HG03175 (cell line): ENCODE data around the gene RBMS3.
"Not testable (repeated sequence)": the region's sequence is repeated elsewhere in the genome, so short reads cannot be mapped to it uniquely, and the experiment has no call there.

Source experiments
- ATAC-seq: cut with Tn5 transposase; IDR thresholded peaks from one replicate; pipeline ENCODE4 v1.9.1; 2021; ENCODE audit warnings: mild to moderate bottlenecking, moderate library complexity; ENCODE audit not compliant: unreplicated experiment

Gene RBMS3

DNA sequence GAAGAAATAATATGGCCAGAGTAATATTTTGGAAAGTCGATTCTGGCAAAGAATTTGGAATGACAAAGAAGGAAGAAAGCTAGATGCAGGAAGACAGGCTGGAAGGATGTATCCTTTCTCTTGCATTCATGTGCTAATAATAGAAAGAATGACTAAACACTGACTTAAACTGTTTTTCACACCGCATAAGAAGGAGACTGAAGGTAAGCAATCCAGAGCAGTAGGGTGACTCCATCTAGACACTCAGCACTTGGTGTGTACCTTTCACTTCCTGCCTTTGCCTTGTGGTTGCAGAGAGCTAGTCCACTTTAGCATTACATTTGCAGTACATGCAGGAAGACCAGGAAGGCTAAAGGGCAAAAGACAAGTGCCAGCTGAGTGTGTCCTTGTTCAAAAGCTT lies 234.6 kb downstream of the RBMS3 start:
- ATAC-seq, result peak; percentile 66

DNA sequence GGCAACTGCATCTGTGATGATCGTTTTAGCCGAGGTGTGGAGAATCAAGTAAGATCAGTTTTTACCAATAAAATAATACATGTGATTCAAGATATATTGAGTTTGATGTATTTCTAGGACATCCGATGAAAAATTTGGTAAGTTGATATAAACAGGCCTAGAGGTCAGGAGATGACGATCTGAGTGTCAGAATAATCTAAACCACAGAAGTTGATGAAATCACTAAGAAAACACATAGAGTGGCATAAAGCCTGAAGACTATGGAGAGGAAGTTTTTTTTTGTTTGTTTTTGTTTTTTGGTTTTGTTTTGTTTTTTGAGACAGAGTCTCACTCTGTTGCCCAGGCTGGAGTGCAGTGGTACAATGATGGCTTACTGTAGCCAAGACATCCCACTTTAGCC lies 235.3 kb downstream of the RBMS3 start:
- ATAC-seq, result no peak

DNA sequence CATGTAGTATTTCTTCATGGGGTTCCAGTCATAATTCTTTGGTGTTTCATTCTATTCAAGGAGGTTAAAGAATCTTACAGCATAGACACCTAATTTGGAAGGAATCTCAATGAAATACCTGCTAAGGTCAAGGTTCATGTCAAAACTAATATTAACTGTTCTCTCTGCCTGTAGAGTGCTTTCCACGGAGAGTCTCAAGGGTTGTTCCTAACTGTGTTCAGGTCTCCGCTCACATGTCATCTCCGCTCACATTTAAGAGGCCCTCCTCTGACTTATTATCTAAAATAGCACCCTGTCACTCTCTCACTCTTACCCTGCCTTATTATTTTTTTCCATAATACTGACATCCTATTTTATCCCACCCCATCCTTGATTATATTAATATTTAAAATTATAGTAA lies 239.9 kb downstream of the RBMS3 start:
- ATAC-seq, result no peak

DNA sequence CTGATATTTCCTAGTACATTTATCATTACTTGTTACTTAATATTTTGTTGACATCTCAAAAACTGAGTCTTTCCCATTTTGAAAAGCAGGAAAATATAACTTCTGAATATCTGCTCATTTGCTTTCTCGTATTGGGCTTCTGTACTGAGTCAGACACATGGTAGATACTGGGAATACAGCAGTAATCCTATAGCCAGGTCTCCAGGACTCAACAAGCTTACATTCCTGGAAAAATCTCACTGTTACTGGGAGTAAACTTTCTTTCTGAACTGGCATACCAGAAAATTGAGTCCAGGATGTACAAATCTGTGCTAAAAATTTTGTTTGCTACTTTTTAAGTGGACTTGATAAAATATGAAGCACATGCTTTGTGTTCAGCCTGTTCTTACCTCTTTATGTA lies 240.4 kb downstream of the RBMS3 start:
- no peak for ATAC-seq

DNA sequence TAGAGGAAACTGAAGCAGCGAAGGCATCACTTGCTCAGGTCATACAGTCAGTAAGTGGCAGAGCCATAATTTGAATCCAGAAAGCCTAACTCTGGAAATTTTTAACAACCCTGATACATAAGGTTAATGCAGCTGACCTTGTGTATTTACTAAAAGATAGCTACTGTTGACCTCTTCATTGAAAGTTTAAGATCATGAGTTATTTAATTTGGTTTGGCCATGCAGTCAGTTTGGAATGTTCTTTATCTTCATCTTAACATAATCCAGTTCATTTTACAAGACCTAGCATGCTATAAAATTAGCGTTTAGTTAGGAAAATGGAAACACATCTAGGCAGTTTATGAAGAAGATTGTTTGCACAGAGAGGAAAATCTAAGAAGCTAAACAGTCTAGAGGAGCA lies 240.9 kb downstream of the RBMS3 start:
- no peak for ATAC-seq

DNA sequence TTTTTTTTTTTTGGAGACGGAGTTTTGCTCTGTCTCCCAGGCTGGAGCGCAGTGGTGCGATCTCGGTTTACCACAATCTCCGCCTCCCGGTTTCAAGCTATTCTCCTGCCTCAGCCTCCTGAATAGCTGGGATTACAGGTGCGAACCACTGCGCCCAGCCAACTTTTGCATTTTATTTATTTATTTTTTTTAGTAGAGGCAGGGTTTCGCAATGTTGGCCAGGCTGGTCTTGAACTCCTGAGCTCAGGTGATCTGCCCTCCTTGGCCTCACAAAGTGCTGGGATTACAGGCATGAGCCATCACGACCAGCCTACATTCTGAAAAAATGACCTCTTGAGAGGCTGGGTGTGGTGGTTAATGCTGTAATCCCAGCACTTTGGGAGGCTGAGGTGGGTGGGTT lies 243.6 kb downstream of the RBMS3 start:
- ATAC-seq, result not testable (repeated sequence)

DNA sequence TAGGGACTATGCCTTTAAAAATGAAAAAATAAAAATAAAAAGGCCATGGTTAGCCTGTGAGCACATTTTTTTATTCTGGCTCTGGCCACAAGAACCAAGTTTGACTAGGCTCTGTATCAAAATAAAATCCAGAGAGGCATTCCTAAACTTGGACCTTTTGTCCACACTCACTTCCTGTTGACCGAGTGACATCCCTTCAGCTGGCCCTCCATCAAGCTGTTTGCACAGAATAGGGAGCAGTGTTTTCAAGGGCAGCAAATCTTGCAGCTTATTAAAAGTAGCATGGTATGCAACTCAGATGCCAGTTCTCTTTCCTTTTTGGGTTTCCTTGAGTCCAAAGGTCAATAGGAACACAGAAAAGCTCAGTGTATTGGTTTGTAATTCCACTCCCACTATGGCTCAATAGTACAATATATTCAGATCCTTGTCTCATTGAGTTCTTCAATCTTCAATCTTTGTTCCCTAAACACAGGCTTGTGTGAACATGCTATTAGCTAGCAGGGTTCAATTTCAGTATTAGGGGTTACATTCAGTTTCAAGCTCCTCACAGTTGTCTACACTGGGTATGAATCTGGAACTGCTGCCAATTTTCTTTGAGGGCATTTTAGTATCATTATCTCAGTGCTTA lies 244.5 kb downstream of the RBMS3 start:
- no peak for ATAC-seq

DNA sequence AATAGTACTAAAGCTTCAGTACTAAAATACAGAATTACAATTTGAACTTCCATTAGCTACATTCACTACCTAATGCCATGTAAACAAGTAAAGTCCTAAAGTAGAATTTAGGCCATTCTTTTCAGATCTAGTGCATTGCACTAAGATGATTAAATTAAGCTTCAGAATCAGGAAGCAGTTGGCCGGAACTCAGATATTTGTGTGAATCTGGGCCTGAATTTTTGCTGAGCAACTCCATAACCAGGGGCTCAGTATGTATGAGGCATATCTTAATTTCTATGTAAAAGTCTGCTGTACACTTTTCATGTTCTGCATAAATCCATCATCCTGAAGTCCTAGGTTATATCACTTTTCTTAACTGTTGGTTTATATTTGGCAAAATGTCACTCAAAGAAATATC lies 246.4 kb downstream of the RBMS3 start:
- no peak for ATAC-seq

DNA sequence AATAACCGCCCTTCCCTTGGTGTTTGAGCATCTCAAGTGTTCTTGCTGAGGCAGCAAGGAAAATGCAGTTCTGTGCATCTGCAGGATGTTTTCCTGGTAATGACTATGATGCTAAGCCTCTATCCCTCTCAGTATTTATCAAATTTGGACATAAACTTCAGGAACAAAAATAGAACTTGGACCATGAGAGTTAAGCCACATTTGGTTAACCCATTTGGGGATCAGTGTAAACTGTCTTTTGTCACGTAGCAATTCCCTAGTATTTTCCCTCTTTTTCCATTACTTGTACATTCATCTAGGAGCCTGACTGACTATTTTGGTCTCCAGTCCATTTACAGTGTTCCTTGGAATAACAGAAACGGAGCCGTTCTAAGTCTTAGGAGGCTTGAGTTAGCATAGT lies 250.8 kb downstream of the RBMS3 start:
- ATAC-seq, result no peak

DNA sequence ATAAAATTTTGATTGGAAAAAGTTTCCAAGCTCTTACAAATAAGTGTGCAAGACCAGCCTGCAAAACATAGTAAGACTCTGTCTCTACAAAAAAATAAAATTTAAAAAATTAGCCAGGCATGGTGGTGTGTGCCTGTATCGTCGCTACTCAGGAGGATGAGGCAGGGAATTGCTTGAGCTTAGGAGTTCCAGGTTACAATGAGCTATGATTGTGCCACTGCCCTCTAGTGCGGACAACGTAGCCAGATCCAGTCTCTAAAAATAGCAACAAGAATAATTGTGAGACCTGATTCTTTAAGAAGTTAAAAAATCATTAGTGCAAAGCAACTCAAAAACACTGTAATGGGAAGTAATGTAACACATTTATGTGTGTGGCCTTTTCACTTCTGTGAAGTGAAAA lies 251.6 kb downstream of the RBMS3 start:
- ATAC-seq, result no peak

DNA sequence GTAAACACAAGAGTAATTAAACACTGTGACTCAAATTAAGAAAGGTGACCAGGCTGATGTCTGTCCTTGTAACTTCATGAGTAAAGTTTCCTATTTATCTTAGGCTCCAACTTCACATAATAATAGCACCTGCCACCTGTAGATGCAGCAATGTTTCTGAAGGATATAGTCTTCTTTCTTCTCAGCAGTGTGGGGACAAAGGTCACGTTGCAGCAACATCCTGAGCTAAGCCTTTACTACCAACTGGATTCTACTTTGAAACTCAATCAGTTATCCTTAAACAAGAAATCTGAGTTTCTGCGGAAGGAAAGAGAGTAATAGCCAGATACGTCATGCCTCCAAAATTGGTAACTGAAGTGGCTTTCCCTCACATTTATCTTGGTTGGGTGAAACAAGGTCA lies 253.1 kb downstream of the RBMS3 start:
- ATAC-seq, result no peak

DNA sequence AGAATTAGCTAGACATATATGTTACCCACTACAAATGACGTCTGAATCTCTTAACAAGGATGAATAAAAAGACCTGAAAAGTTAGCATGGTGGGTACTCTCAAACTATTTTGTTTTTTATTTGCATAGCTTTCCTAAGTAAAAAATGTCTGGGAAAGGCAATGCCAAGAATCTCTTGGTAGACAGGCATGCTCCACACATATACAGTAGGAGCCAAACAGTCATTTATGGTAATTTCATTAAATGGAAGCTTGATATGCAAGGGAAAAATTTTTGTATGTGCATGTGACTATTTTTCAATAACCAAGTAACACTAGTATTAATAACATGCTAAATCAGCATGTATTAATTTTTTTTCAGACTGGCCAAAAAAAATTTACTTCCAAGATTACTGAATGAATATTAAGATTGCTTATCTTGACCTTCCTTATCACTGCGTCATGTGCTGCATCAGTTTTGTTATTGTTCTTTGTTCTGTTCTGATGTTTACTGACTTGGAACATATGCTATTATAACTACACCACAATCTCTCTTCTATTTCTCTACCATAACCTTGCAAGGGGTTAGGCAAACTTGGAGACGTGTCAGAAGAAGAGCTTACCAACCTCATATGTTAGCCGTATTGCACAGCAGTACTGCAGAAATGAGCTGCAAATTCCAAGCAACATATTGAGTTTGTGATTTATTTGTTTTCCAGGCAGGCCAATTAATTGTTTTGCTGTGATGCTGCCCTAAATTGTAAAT lies 255.3 kb downstream of the RBMS3 start:
- ATAC-seq, result no peak

DNA sequence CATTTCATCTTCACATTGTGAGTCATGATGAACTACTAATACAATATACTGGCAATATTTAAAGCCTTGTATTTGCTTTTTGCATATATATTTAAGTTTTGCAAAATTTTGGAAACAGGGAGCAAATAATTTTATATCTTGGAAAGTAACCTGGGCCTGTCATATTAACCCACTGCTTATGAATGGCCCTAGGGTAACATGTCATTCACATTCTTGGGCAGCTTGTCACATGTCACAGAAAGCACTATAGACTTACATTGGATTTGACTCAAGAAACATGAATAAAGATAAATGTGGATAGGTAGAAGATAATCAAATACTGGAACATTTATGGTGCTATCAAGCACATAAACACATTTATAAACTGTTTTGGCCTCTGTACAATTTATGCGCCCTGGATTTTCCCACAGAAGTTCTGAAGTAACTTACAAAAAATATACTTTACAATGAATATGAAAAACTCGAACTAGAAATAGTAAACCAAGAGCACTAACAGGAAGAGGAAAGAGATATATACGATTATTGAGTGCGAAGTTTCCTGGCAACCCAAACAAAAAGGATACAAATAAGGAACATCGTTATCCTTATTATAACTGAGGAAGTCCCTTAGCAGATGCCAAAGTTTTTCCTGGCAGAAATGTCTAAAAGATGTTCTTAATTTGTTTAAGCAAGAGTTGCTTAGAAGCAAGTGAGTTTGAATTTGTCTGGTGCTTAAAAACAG lies 257.2 kb downstream of the RBMS3 start:
- no peak for ATAC-seq

DNA sequence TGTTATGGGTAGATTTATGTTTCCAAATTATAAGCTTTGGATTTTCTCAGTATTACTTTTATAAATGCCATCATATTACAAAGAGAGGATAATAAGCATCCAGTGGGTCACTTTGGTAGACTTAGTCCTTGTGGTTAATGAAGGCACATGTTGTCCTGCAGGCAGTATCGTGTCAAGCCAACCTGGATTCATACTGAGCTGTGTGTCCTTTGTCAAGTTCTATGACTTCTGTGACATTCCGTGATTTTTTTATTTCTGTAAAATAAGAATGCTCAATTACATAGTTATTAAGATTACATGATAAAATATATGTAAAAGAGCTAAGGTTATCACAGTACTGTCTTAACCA lies 257.7 kb downstream of the RBMS3 start:
- no peak for ATAC-seq

DNA sequence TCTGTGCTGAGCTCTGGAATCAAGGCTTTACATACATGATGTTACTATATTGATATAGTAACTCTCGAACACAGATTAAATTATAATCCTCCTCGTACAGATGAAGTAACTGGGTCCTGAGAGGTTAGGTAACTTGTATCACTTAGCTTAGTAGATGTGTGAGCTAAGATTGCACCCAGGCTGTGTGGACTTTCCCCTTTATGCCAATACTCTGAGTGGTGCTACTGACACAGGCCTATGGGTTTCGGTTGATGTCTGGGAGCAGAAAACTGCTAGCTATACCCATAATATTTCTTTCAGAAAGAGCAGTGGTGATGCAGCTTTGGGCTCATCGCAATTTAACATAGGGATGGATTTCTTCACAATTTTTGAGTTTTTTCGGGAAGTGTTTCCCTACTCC lies 259.7 kb downstream of the RBMS3 start:
- ATAC-seq, result no peak

DNA sequence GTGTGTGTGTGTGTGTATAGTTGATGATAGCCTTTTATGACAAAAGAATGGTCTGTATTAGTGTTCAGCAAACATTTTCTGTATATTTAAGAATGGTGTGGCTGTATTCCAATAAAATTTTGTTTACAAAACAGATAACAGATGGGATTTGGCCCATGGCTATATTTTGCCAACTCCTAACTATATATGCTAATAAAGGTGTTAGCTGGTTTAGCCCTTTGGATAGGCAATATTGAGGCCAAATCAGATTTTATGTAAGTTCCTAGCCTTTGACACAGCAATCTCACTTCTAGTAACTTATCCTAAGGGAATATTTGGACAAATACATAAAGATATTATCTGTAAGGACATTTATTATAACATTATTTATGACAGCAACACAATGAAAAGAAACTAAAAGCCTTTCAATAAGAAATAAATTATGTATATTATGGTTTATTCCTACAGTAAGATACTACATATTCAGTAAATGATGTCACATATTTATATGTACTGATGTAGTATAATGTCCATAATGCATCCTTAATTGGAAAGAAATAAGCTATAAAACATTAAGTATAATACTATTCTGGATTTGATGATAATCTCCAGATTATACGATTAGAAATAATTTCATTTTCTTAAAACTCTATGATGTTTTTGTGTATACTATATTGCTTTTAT lies 264.0 kb downstream of the RBMS3 start:
- ATAC-seq, result no peak

DNA sequence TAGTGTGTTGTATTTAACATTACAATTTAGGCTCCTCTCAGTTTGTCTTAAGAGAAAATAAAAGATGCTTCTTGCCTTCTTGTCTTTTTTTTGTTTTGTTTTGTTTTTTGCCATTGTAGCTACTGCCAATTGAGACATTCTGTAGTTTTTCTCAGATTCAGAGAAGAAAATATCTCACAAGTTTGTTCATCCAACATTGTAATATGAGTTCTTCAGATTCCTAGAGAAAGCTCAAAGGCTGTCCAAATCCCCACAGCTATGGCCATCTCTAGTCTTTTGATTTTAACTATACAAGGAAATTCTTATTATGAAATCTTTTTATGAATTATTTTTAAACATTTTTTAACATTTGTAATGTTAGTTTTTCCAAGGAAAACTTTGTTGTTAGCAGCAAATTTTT lies 264.7 kb downstream of the RBMS3 start:
- no peak for ATAC-seq

DNA sequence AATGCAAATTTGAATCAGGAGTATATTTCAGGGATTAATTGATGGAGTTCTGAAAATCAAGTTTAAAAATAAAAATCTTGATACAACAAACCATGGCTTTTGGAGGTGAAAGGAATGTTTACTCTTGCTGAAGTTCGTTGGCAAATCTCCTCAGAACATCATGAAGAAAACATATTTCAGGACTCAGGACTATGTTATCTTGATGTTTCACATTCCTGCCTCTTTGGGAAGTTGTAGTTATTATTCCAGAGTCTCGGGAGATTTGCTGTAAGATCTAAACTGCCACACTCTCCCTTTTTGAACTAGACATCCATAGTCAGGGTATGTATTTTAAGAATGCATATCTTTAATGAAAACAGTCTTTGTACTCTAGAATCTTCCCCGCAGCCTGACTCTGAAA lies 271.2 kb downstream of the RBMS3 start:
- no peak for ATAC-seq

DNA sequence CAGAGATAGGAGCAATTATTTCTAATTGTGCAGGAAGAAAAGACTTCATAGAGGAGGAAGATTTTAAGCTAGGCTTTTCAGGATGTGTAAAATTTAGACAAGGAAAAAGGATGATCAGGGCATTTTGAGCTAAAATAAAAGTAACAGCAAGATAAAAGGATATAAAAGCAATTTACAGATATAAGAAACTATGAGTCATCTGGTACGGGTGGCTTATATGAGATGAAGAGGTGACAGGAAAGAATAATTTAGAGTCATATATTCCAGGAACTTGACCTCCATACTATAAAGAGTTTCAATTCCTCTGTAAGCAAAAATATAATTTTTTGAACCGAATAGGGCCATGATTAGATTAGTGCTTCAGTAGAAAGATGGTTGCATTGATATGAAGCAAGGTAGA lies 273.7 kb downstream of the RBMS3 start:
- ATAC-seq, result no peak

DNA sequence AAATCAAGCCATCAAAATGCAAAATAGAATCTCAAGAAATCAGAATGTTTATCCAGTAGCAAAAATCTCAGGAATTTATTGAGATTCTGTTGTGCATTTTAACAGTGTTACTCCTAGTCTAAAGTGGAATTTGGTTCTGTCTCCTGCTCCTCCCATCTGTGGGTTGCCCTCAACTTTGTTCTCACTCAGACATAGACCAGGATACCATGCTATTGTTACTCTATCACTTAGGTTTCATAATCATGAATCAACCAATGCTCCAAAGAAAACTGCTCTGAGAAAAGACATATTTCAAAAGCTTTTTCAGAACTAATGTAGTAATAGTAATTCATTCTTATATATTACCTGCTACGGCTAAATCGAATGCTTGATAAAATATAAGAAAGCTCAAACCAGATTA lies 274.7 kb downstream of the RBMS3 start:
- ATAC-seq, result no peak

DNA sequence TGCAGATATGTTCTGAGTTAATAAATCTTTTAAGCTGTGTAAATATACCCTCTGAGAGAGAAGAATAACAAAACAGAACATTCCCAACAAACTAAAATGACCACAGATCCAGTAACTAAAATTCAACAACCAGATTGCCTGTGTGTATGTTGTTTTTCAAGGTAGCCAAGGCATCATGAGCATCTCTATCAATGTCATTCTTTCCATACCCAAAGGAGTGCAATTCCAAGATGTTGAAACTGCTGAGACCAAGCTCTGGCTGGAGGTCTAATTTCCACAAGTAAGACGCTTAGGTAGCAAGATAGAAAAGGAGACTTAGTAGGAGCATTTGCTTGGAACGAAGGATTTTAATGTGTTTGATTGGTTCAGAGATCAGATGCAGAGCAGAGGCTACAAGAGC lies 276.3 kb downstream of the RBMS3 start:
- ATAC-seq, result no peak

DNA sequence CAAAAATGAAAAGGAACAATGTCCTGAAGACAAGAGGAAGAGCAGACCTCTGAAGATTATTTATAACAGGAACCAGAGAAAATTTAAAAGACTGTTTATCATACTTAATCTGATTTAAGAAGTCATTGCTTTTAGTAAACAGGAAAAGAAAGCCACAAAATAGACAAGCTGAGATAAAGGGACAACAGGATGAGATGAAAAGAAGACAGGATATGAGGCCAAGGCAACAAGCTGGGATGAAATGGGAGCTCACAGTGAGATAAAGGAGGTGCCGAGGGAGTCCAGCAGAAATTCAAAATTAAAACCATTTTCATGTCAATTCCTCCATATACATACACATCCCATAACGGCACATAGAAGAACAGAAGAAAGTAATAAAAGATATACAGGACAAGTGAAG lies 277.0 kb downstream of the RBMS3 start:
- no peak for ATAC-seq
